Gastroesophageal sphincter (tissue), 3 donors: Measurements from ENCODE around the gene SMIM29.

Experiments
- CTCF ChIP-seq, 4 experiments: fragments of 200-600 bp in 2 of 4; fragments of 450-650 bp in 2 of 4; sonication (generic) in 1 of 4; IDR thresholded peaks; one replicate each; pipeline ENCODE4 v1.5.1; 2017 to 2019; ENCODE audit warnings: antibody characterized with exemption in 4 of 4, mild to moderate bottlenecking in 2 of 4, moderate library complexity in 2 of 4
- EP300 ChIP-seq: sonication (generic); formaldehyde crosslinking; IDR thresholded peaks from one replicate; pipeline ENCODE4 v1.6.1; 2017; ENCODE audit warnings: antibody characterized with exemption, mild to moderate bottlenecking
- POLR2A ChIP-seq, 2 donors: fragments of 450-650 bp; IDR thresholded peaks; one replicate each; pipeline ENCODE4 v1.6.1; 2017; ENCODE audit warnings: antibody characterized with exemption in 2 of 2, mild to moderate bottlenecking in 2 of 2, moderate library complexity in 1 of 2

- TF ChIP-seq EP300 (no peak), POLR2A (IDR thresholded peaks at IDR 0.05) (no peak), CTCF (IDR thresholded peaks at IDR 0.05) (no peak)
Measured at GRCh38 chr6:34200340-34200971, 48.4 kb downstream of the SMIM29 start.
